K562 (cell line): ENCODE results near the gene FRMPD1. TPM values are rescaled to one million over a fixed set of nuclear protein-coding genes. Genes with fewer than 3 reads are reported as not detected.

Experiments used
- ATAC-seq: fragments of 200-7000 bp; cut with Tn5 transposase; 3 replicates; pipeline ENCODE4 v1.9.1; 2020; ENCODE audit warnings: moderate library complexity
- BruUV-seq: library from RNA; stranded (reverse); fragments of 400-500 nt; replicated peaks from 2 replicates; lab custom pipeline; 2021; lab: Mats Ljungman, UMichigan
- CTCF ChIA-PET: fragments of 300-600 bp; formaldehyde crosslinking; extraction: SDS; loops from one replicate; lab custom pipeline; 2021; ENCODE audit warnings: low intra/inter-chr PET ratio; lab: Yijun Ruan, JAX
- POLR2A ChIA-PET: fragments of 300-600, 350-650 bp; sonication (Branson Sonifier 250); formaldehyde crosslinking; extraction: SDS; loops from one replicate; lab custom pipeline; 2021; ENCODE audit warnings: antibody characterized with exemption, inconsistent platforms; lab: Yijun Ruan, JAX
- DNase-seq, 4 experiments: peaks; one replicate each; pipeline versions ENCODE4 v3.0.0 to v3.0.0-alpha.2; 2011 to 2018; ENCODE audit warnings: low spot score in 3 of 4, mixed read lengths in 3 of 4; ENCODE audit errors: extremely low read depth in 1 of 4
- FAIRE-seq: peaks from 2 replicates; lab custom pipeline; 2011; peaks lifted over from hg19 to GRCh38; lab: Jason Lieb, UNC
- H2AFZ ChIP-seq: 2 replicates; pipeline ENCODE4 v1.6.0; 2011; ENCODE audit warnings: low read depth, low read length, control low read depth, inconsistent platforms
- H3K27ac ChIP-seq: fragments of 200-600 bp; 3 replicates; pipeline ENCODE4 v1.8.0; 2011; ENCODE audit warnings: low read depth, mild to moderate bottlenecking, control low read depth, inconsistent platforms, low read length, moderate library complexity, mixed read lengths; ENCODE audit errors: extremely low read depth
- H3K27me3 ChIP-seq, 2 experiments: fragments of 300-600 bp in 1 of 2; 2 replicates in 1 of 2; 3 replicates in 1 of 2; pipeline versions ENCODE4 v1.6.0 to v1.8.0; 2011; ENCODE audit warnings: inconsistent platforms in 2 of 2, low read length in 2 of 2, mild to moderate bottlenecking in 1 of 2, mixed read lengths in 1 of 2, moderate library complexity in 1 of 2; ENCODE audit not compliant: control insufficient read depth in 2 of 2, insufficient read depth in 2 of 2
- H3K36me3 ChIP-seq: fragments of 300-600 bp; 3 replicates; pipeline ENCODE4 v1.8.0; 2011; ENCODE audit warnings: mild to moderate bottlenecking, low read length, inconsistent platforms; ENCODE audit not compliant: control insufficient read depth, insufficient read depth
- H3K4me1 ChIP-seq, 2 experiments: fragments of 200-600 bp in 1 of 2; replicated peaks in 1 of 2; 2 replicates in 1 of 2; 3 replicates in 1 of 2; pipeline versions ENCODE4 v1.5.1 to v1.8.0; 2011; ENCODE audit warnings: inconsistent platforms in 2 of 2, low read length in 2 of 2, mild to moderate bottlenecking in 1 of 2, mixed read lengths in 1 of 2, moderate library complexity in 1 of 2; ENCODE audit not compliant: control insufficient read depth in 2 of 2, insufficient read depth in 2 of 2
- H3K4me2 ChIP-seq: 2 replicates; pipeline ENCODE4 v1.6.1; 2011; ENCODE audit warnings: low read length, control low read depth, inconsistent platforms, mixed read lengths; ENCODE audit not compliant: insufficient read depth
- H3K4me3 ChIP-seq: fragments of 200-600 bp; sonication (generic), shearing (Covaris generic); 2 replicates; pipeline ENCODE4 v1.5.1; 2016; ENCODE audit warnings: control low read depth, inconsistent platforms
- H3K79me2 ChIP-seq: fragments of 200-600 bp; 3 replicates; pipeline ENCODE4 v1.8.0; 2011; ENCODE audit warnings: low read length, inconsistent platforms; ENCODE audit not compliant: control insufficient read depth, insufficient read depth
- H3K9ac ChIP-seq, 2 experiments: 2 replicates each; pipeline versions ENCODE4 v1.6.0 to v1.6.1; 2011; ENCODE audit warnings: low read depth in 2 of 2, low read length in 2 of 2, control low read depth in 1 of 2, inconsistent platforms in 1 of 2, mild to moderate bottlenecking in 1 of 2, mixed read lengths in 1 of 2; ENCODE audit not compliant: insufficient read depth in 1 of 2
- H3K9me1 ChIP-seq: one replicate; pipeline ENCODE4 v1.6.0; 2011; ENCODE audit warnings: inconsistent platforms, mild to moderate bottlenecking, low read length, moderate library complexity; ENCODE audit not compliant: control insufficient read depth, insufficient read depth
- H3K9me3 ChIP-seq: replicated peaks from 2 replicates; pipeline ENCODE4 v1.5.1; 2011; ENCODE audit warnings: low read depth, low read length, inconsistent platforms; ENCODE audit not compliant: control insufficient read depth, insufficient read depth
- H4K20me1 ChIP-seq: replicated peaks from 2 replicates; pipeline ENCODE4 v1.6.1; 2011; ENCODE audit warnings: low read length, inconsistent platforms, mixed read lengths; ENCODE audit not compliant: control insufficient read depth, insufficient read depth
- ARHGAP35 ChIP-seq: fragments of 450-650 bp; IDR thresholded peaks from 2 replicates; pipeline ENCODE4 v1.6.1; 2018; ENCODE audit not compliant: partially characterized antibody
- CTCF ChIP-seq, 3 experiments: IDR thresholded peaks in 2 of 3; conservative IDR thresholded peaks in 1 of 3; 2 replicates each; pipeline ENCODE4 v1.5.1; 2011 to 2012; ENCODE audit warnings: low read length in 3 of 3, mild to moderate bottlenecking in 3 of 3, control low read depth in 2 of 3, improper control_type of control experiment in 1 of 3, inconsistent platforms in 1 of 3, low read depth in 1 of 3, mixed read lengths in 1 of 3, moderate library complexity in 1 of 3; ENCODE audit not compliant: insufficient read depth in 2 of 3
- E2F3 ChIP-seq: fragments of 250-450 bp; sonication (Bioruptor Pico); IDR thresholded peaks from 2 replicates; pipeline ENCODE4 v1.4.0; 2020; ENCODE audit warnings: mild to moderate bottlenecking
- FOSL1 ChIP-seq: fragments of 200-800 bp; sonication (Bioruptor generic); conservative IDR thresholded peaks from 2 replicates; pipeline ENCODE4 v1.6.1; 2016; ENCODE audit warnings: missing genetic modification characterization, missing compliant biosample characterization
- HDAC6 ChIP-seq: IDR thresholded peaks from 2 replicates; pipeline ENCODE4 v1.6.1; 2012; ENCODE audit warnings: low read depth, mild to moderate bottlenecking, control low read depth, inconsistent platforms, low read length, moderate library complexity
- HMBOX1 ChIP-seq: sonication (generic); IDR thresholded peaks from 2 replicates; pipeline ENCODE4 v1.6.1; 2016
- KLF13 ChIP-seq: fragments of 450-650 bp; IDR thresholded peaks from 2 replicates; pipeline ENCODE4 v1.6.1; 2016; ENCODE audit warnings: missing genetic modification characterization, low read depth, mild to moderate bottlenecking, missing compliant biosample characterization, moderate library complexity, borderline replicate concordance
- PHF8 ChIP-seq: fragments of 200-600 bp; sonication (generic); IDR thresholded peaks from 2 replicates; pipeline ENCODE4 v1.6.1; 2012; ENCODE audit warnings: mixed run types, mild to moderate bottlenecking, inconsistent platforms, low read length, moderate library complexity, borderline replicate concordance
- RAD21 ChIP-seq, 2 experiments: fragments of 250-450 bp in 1 of 2; fragments of 450-650 bp in 1 of 2; sonication (Bioruptor Pico) in 1 of 2; formaldehyde crosslinking in 1 of 2; IDR thresholded peaks in 1 of 2; conservative IDR thresholded peaks in 1 of 2; 2 replicates each; pipeline versions ENCODE4 v1.4.0 to v1.8.0; 2020 to 2022; ENCODE audit warnings: mild to moderate bottlenecking in 2 of 2, moderate library complexity in 1 of 2
- SPI1 ChIP-seq: IDR thresholded peaks from 2 replicates; pipeline ENCODE4 v1.6.1; 2011; ENCODE audit warnings: low read depth, low read length, control low read depth, borderline replicate concordance
- TEAD4 ChIP-seq, 2 experiments: sonication (generic) in 1 of 2; formaldehyde crosslinking in 1 of 2; IDR thresholded peaks; 2 replicates each; pipeline versions ENCODE4 v1.6.1 to v1.8.0; 2012 to 2022; ENCODE audit warnings: borderline replicate concordance in 1 of 2, inconsistent platforms in 1 of 2, low read length in 1 of 2, mild to moderate bottlenecking in 1 of 2, missing genetic modification reagents in 1 of 2
- TFAM ChIP-seq: fragments of 250-450 bp; sonication (Bioruptor Pico); conservative IDR thresholded peaks from 2 replicates; pipeline ENCODE4 v1.5.0; 2021; ENCODE audit warnings: mild to moderate bottlenecking, moderate library complexity
- WGBS: fragments of 100-300 bp; shearing (Covaris generic); methylation state at CpG from one replicate; pipeline ENCODE4 v1.1.6; 2016; ENCODE audit warnings: low coverage, mixed read lengths; ENCODE audit not compliant: insufficient coverage; ENCODE audit errors: missing lambda C conversion rate; 5-methylcytosine and 5-hydroxymethylcytosine counted together
- in situ Hi-C: fragments of 300-500 bp; cut with MboI; formaldehyde crosslinking; loops from 4 replicates; pipeline ENCODE4 v1.15.0; 2018; ENCODE audit warnings: inconsistent platforms, mixed read lengths
- intact Hi-C: fragments of 100-400 bp; cut with micrococcal nuclease; formaldehyde crosslinking; loops from 2 replicates; pipeline ENCODE4 v1.14.2; 2022
- polyA plus RNA-seq, 8 experiments: library from polyadenylated mRNA; depleted of rRNA in 4 of 8; stranded (reverse) in 5 of 8; unstranded in 3 of 8; fragments of >200 nt; fragmentation: Nextera tagmentation in 2 of 8; fragmentation: Illumina TruSeq in 1 of 8; extraction: Ambion mirVana in 2 of 8; extraction: Trizol in 1 of 8; gene quantifications; 2 replicates each; pipeline versions ENCODE4 v1.2.1 to v1.2.3, GENCODE V29; 2011 to 2014; ENCODE audit warnings: inconsistent platforms in 1 of 8, missing spikeins in 1 of 8
- total RNA-seq, 7 experiments: library from RNA; depleted of rRNA in 6 of 7; stranded (reverse); fragments of >200 nt in 6 of 7; fragmentation: Illumina TruSeq in 2 of 7; extraction: Trizol in 2 of 7; gene quantifications; 2 replicates each; pipeline versions ENCODE4 v1.2.1 to v1.2.3, GENCODE V29; 2011 to 2021; ENCODE audit warnings: low replicate concordance in 1 of 7
- TF ChIP-seq, protein P1 (sequence below): sonication (generic); formaldehyde crosslinking; IDR thresholded peaks from 2 replicates; pipeline ENCODE4 v1.9.0; 2022; ENCODE audit warnings: mild to moderate bottlenecking, missing genetic modification reagents

FRMPD1 gene
- total and polyA plus RNA-seq, 9 of the 15 experiments (the other 6 are each of a cell fraction or from before 2014, with no cell fraction given) = not detected

DNA sequence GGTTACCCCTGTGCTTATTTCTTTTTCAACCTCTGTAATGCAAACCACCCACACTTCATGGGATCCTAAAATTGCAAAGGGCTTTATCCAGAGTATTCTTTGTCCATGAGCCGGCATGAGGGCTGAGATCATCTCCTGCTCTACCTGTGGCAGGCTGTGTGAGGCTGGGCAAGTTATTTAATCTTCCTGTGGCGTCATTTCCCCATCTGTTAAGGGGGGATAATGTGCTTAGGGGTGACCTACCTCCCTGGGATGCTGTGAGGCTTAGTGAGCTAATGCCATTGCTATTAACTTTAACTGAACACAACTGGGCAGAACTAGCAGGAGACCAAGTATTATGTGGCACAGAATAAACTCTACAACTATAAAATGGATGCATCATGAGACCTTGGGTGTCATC, 17.0 kb downstream of the FRMPD1 start:
- 0% methylated on average over 2 of the region's 2 CpGs for WGBS

DNA sequence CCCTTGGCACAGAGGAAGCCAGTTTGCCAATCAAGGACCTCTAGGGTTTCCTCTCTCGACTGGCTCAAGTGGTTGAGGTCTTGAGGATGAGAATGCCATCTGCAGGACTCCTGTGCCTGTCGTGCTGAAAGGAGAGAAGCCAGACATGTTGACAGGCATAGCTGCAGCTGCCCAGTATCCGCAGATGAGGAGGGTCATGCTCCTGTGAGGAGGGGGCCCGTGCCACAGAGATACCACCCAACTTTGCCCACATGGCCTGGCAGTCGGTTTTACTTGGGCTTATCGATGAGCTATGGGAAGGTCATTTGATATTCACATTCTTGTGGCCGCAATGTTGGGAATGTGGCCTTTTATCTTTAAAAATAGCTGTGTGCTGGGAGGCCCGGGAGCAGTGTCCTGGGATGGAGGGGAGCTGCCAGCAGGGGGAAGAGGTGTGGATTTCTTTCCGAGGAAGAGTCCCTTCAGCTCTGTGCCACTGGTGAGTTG, 17.4 kb downstream of the FRMPD1 start:
- peak; percentile 60 for ATAC-seq
- intact Hi-C loops = no loop called here
- H3K27me3 ChIP-seq = peaks cover 47 to 54% of the 10 kb centered on the region in 2 experiments

More for the DNA sequence above, 17.0 kb downstream of the FRMPD1 start:
- Histone ChIP-seq H3K9me1 (no peaks in the 10 kb centered on the region), H3K79me2 (no peaks in the 10 kb centered on the region), H2AFZ (no peak overlapping the region), H3K27ac (no peak overlapping the region), H3K4me1 (no peaks in the 10 kb centered on the region), H3K9me3 (no peaks in the 10 kb centered on the region), H3K36me3 (no peaks in the 10 kb centered on the region), H3K9ac (no peak overlapping the region), H3K27me3 (peaks cover 47 to 55% of the 10 kb centered on the region in 2 experiments), H3K4me2 (no peak overlapping the region), H4K20me1 (0 out of 2 replicates have a peak, but pooled peaks cover 8% of the 10 kb centered on the region), H3K4me3 (no peak overlapping the region)
- ATAC-seq = no peak
- intact Hi-C loops = no loop called here
- TF ChIP-seq E2F3 (CRISPR knock-in tag) (no peak), TEAD4 (IDR thresholded peaks at IDR 0.05; ENCODE audit: low read length) (no peak), TEAD4 (CRISPR knock-in tag; IDR thresholded peaks at IDR 0.05; ENCODE audit: borderline replicate concordance) (no peak), ARHGAP35 (no peak), SPI1 (no peak), TFAM (CRISPR knock-in tag) (no peak)
- in situ Hi-C loops = no loop called here
- POLR2A ChIA-PET = interaction anchor here (0.6 to 1.4 kb wide), 4 partner anchors 10 to 672 kb away, joined by 3 to 6 read pairs (median 4); partner anchors contain the start of gene FRMPD1
- FAIRE-seq = no peak
- no peak for DNase-seq
- CTCF ChIA-PET = no interaction called here
- BruUV-seq = no TSS peak

More for the DNA sequence above, 17.4 kb downstream of the FRMPD1 start:
- Histone ChIP-seq H3K9me1 (no peaks in the 10 kb centered on the region), H3K4me3 (no peak overlapping the region), H3K9me3 (no peaks in the 10 kb centered on the region), H3K4me2 (no peak overlapping the region), H3K4me1 (no peaks in the 10 kb centered on the region), H3K9ac (no peak overlapping the region), H4K20me1 (0 out of 2 replicates have a peak, but pooled peaks cover 8% of the 10 kb centered on the region), H3K36me3 (no peaks in the 10 kb centered on the region), H2AFZ (no peak overlapping the region), H3K79me2 (no peaks in the 10 kb centered on the region), H3K27ac (no peak overlapping the region)
- FAIRE-seq = no peak
- 1% methylated on average over 9 of the region's 9 CpGs for WGBS
- no TSS peak for BruUV-seq
- POLR2A ChIA-PET = interaction anchor here (0.6 to 1.4 kb wide), 5 partner anchors 11 to 671 kb away, joined by 3 to 6 read pairs (median 3); partner anchors contain the start of gene FRMPD1
- DNase-seq = no peak
- CTCF ChIA-PET = no interaction called here
- TF ChIP-seq PHF8 (no peak), HMBOX1 (no peak), FOSL1 (tag) (no peak), RAD21 (CRISPR knock-in tag; conservative IDR thresholded peaks at IDR 0.05 in 1 of 2, IDR thresholded peaks at IDR 0.05 in 1 of 2) (0 out of 4 replicates have a peak, but pooled peaks of 1 of the 2 experiments have one; percentile 7), HDAC6 (no peak), CTCF (IDR thresholded peaks at IDR 0.05 in 2 of 3, conservative IDR thresholded peaks at IDR 0.05 in 1 of 3; ENCODE audit: insufficient read depth in 2 of 3, low read depth in 1 of 3, low read length in 3 of 3) (peak in 2 of 3 experiments; percentile 13 to 30; a peak in 2 of 6 replicates), KLF13 (tag) (no peak)
- TF ChIP-seq, protein P1, sequence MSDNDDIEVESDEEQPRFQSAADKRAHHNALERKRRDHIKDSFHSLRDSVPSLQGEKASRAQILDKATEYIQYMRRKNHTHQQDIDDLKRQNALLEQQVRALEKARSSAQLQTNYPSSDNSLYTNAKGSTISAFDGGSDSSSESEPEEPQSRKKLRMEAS (CRISPR knock-in tag) = no peak
- in situ Hi-C loops = no loop called here
